Left hindlimb (tissue), 1 donor: Measurements from ENCODE around the gene TNRC6C.
"Not testable (repeated sequence)": the region's sequence is repeated elsewhere in the genome, so short reads cannot be mapped to it uniquely, and the experiment has no call there.

ENCODE experiments used
- DNase-seq: peaks from one replicate; pipeline ENCODE4 v3.0.0-alpha.2; 2018

The TNRC6C gene

GRCh38 chr17:77930780-77931768 lies 27.4 kb upstream of the TNRC6C start:
- no peak for DNase-seq

DNA sequence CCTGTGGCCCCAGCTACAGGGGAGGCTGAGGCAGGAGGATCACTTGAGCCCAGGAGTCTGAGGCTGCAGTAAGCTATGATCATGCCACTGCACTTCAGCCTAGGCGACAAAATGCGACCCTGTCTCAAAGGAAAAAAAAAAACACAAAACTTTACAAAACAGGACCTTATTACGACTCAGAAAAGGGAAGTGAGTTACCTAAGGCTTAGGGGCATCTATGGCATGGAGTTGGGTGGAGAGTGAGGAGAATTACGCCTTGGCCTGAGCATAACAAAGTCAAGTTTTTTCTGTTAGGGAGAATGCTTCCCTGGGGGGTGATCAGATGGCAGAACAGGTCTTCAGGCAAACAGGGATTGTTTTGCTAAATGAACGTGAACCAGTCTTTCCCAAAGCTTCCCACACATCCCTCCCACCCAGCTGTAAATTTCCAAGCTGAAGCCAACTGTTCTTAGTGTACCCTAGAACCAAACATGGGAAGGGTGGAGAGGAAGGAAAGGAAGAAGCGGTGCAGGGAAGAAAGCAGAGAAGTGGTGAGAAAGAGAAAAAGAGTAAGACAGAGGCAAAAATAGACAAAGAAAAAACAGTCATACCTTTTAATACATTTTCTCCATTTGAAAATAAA lies 24.6 kb upstream of the TNRC6C start:
- DNase-seq = no peak

- no peak for DNase-seq
These were observed 23.4 kb upstream of the TNRC6C start for GRCh38 chr17:77935121-77935571.

DNA sequence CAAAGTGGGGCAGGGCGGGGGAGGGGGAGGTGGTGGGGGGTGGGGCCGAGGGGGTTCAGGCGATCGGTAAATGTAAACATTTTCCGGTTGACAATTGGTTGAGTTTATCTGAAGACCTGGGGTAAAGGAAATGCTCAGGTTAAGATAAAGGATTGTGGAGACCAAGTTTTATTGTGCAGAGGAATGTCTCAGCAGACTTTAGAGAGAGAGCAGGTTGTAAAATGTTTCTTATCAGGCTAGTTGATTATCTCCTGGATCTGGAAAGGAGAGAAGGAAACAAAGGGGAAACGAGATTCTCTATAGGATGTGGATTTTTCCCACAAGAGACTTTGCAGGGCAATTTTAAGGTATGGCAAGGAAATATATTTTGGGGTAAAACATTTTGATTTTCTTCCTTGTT lies 22.8 kb upstream of the TNRC6C start:
- not testable (repeated sequence) for DNase-seq

DNA sequence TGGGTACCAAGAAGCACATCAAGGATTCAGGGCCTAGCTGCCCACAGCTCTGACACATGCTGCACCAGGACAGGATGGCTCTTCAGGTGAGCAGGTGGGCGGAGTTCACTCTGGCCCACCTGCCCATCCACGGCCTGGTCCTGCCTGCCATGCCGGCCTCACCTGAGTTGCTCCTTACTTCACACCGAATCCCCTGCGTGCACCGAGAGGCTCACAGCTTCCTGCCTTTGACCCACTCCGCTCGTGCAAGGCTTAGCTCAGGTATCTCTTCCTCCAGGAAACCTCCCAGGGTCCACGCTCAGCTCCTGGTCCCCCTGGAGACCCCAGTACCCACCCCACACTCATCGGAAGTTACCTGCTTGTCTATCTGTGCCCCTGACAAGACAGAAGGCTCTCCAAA lies 21.6 kb upstream of the TNRC6C start:
- no peak for DNase-seq

- DNase-seq = no peak
These were observed 17.5 kb upstream of the TNRC6C start for GRCh38 chr17:77941004-77941403.

DNA sequence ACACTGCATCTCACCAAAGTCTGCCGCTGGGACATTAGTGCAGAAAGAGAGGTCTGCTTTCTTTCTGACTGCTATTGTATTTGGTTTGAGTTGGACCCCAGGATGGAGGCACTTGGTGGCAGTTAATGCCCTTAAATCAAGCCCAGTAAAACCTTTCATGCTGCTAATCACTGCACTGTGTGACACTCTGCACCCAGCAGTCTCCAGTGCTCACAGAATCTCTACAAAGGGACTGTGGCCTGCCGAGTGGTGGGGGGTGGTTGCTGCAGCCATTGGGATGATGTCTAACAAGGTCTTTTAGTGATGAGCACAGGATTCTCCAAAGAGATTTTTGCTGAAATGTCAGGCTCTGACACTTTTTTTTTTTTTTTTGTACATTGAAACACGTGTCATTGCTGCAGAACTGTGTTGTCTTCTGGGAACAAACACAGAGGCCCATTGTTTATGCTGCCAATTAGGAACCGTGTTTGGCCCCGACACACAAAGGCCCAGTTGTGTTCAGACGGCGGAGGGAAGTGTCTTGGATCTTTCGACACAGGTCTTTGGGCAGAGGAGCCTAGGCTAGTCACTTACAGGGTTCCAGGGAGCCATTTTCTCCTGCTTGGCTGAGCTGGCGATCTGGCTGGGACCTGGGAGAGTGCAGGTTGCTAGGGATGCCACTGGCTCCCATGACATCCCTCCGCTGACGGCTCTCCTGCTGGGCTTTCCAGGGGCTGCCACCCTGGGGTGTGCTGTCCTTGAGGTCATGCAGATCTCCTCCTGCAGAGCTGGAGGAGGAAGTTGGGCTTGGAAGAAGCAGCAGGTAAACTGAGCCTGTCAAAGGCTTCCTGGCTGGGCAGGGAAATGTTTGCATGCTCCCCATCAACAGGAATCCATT lies 16.2 kb upstream of the TNRC6C start:
- no peak for DNase-seq

DNA sequence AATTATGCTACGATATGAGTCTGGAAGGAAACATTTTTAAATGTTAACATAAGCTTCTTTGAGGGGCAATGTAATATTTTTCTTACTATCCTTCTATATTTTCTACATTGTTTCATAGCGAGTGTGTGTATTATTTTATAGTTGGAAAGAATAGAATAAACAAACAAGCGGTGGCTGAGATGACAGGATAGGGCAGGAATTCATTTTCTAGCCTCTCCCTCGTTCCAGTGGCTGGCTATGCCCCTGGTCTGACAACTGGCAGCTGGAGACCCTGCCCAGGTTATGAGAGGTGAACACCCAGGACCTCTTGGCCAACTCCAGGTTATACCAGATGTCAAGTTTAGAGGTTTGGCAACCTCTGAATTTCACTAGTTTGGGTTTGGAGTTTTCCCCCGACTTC lies 14.5 kb upstream of the TNRC6C start:
- no peak for DNase-seq

DNA sequence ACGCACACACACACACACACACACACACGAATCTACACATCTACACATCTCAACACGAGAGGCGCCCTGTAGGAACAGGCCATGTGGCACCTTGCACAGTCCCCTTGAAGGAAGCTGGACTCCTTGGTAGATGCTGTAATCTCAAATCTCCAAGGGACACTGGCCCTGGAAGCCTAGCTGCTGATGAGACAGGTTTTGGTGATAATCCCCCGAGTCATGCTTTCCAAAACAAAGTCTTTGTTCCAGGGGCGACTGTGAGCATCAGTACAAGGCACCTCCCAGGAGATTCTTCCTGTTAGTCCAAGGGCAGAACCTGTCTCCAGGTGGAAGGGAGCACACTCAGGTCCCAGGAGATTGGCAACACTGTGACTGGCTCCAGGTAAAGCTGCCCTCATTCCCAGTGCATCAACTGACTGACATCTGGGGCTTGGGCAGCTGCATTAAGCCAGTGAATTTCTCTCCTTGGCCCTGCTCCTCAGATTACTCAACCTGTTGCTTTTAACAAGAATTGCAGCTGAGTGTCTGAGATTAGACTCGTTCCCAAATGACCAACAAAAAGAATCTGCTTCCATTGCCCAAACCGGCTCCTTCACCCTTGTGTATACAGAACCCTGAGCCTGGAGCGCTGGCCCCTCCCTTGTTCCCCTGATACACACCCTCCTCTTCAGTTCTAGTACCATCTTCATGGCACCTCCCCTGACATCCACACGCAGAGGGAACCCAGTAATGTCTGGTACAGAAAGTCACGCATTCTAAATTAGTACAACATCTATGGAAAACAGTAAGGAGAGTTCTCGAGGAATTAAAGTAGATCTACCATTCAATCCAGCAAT lies 13.9 kb upstream of the TNRC6C start:
- no peak for DNase-seq

GRCh38 chr17:77946900-77947645 lies 11.4 kb upstream of the TNRC6C start:
- no peak for DNase-seq

DNA sequence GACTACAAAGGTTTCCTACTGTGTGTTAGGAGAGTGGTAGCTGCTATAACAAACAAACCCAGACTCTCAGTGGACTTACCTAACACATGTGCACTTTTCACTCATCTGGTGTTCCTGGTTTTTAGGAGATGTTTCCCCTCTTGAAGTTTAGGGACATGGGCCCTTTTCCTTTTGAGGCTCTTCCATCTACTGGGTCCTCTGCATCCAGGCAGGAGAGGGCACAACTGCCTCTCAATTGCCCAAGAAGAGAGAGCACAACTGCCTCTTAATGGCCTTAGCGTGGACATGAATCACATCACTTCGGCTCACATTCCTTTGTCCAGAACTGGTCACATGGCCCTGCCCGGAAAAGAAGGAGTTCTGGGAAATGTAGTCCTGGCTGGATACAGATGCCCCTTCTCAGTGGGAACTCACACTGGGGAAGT lies 9.8 kb upstream of the TNRC6C start:
- DNase-seq = no peak

GRCh38 chr17:77951123-77951522 lies 7.4 kb upstream of the TNRC6C start:
- no peak for DNase-seq

- DNase-seq = no peak
These were observed 6.1 kb upstream of the TNRC6C start for GRCh38 chr17:77952368-77952767.

DNA sequence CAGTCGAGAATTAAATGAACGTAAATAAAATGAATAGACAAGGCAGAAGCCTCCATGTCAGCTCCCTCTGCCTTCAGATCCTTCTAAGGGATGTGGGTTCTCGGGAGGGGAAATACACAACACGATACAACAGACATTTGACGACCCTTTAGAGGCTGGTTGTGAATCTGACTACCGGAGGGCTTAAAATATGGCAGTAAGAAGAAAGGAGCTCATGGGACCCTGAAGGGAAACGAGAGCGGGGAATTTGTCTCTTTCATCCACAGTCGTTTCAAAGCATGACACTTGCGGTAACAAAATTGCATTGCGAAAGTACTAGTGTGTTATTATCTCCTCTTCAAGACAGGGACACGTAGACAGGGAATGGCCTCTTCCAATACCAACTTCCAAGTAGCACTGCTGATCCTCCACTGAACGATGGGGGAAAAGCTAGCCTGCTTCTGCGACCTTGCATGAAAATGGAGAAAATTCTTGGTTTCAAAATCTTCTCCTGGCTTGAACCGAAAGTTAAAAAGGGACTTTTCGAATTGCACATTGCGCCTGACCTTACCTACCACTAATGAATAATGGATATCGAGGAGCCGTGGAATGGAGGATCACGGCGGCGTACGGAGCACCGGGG lies 1.2 kb upstream of the TNRC6C start:
- DNase-seq = peak; percentile 53

- DNase-seq = no peak
These were observed 218 bp downstream of the TNRC6C start for GRCh38 chr17:77958716-77959125.

DNA sequence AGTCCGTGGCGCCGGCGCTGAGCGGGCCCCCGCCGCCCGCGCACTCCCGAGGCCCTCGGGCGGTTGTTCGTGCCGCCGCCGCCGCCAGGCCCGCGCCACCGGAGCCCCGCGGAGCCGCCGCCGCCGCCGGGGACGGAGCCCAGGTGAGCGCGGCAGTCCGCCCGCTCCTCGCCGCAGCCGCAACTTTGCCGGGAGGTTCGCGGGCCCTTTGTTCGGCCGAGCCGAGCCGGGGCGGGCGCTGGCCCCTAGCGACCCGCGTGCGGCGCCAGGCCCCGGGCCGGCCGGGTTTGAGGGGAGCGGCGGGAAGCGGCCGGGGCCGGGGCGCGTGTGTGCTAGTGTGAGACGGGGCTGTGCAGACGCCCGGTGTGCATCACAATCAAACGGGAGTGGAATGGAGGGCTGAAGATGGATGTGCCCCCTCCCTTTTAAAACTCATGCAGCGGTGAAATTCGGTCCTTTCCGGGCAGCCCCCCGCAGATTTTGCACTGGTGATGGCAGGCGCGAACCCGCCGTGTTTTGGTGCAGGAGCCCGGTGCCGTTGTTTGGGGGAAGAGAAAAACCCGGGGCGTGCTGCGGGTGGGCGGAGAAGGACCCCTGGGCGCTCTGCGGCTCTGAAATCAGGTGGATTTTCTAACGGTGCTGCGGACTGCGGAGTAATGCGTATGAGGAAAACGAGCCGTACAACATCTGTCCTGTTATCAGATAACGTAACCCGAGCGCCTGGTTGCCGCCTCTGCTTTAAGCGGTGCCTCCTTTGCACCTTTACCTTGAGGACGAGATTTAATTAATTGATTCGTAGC lies 823 bp downstream of the TNRC6C start:
- DNase-seq = peak; percentile 36

DNA sequence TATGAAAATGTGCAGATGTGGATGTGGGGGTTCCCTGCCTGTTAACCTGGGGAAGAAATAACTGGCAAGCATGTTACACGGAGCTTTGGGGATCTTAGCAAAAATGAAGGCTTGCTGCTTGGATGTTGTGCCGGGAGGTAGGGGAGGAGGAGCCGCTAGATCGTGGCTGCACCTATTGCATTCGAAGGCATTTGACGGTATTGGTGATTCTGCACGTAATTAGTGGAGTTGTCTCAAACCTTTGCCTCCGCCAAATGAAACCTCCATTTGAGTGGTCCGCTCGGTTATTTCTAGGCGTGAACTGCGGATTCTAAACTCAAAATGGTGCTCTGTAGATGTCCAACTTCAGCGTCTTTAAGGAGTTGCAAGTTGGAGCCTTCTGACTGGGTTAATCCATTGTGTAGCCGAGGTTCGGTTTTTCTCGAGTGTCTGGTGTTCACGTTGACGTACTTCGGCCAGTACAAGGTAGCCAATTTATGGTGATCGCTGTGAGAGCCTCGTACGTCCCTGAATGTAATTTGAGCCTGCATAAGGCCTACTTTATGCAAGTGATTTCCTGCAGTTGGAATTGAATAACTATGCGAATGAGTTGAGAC lies 1.5 kb downstream of the TNRC6C start:
- peak; percentile 49 for DNase-seq

- no peak for DNase-seq
These were observed 3.2 kb downstream of the TNRC6C start for GRCh38 chr17:77961741-77962140.

- DNase-seq = no peak
These were observed 3.8 kb downstream of the TNRC6C start for GRCh38 chr17:77962348-77962747.

DNA sequence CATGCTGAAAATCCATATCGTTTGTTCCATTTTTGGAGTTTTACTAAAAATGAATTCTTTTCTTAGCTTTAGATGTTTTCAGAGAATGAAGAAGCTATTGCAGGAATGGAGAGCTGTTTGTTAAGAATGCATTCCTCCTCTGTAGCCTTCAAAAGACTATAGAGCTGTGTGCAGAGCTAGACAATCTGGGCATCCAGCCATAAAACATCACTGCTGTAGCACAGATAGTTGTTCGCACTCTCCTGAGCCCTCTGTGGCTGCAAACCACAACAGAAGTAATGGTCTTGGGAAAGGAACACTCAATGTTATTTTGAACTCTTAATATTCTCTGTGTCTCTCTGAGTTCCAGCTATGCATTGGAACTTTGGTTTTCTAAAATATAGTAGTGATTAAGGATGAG lies 4.9 kb downstream of the TNRC6C start:
- DNase-seq = peak; percentile 74
